PC-3 (cell line): Measurements from ENCODE around the gene PFDN2. TPM values are rescaled to one million over a fixed set of nuclear protein-coding genes. Genes with fewer than 3 reads are reported as not detected.

Source experiments
- ATAC-seq: fragments of 200-7000 bp; cut with Tn5 transposase; 2 replicates; pipeline ENCODE4 v1.9.1; 2020; ENCODE audit warnings: mild to moderate bottlenecking, moderate library complexity
- BruUV-seq: library from RNA; stranded (reverse); fragments of 400-500 nt; replicated peaks from 2 replicates; lab custom pipeline; 2021; lab: Mats Ljungman, UMichigan
- CTCF ChIA-PET: fragments of 300-600 bp; sonication (Branson Sonifier 250); formaldehyde crosslinking; loops from one replicate; lab custom pipeline; 2022; ENCODE audit warnings: antibody characterized with exemption; lab: Charles Lee
- POLR2A ChIA-PET: fragments of 300-600 bp; sonication (Branson Sonifier 250); formaldehyde crosslinking; loops from one replicate; lab custom pipeline; 2022; ENCODE audit warnings: antibody characterized with exemption; ENCODE audit not compliant: unreplicated experiment; lab: Charles Lee
- DNase-seq: peaks from one replicate; pipeline ENCODE4 v3.0.0-alpha.2; 2015
- H2AFZ ChIP-seq: fragments of 300-600 bp; sonication (generic); 2 replicates; pipeline ENCODE4 v1.6.0; 2016; ENCODE audit warnings: antibody characterized with exemption, low read length
- H3F3A ChIP-seq: fragments of 300-600 bp; sonication (generic); one replicate; pipeline ENCODE4 v1.6.0; 2017; ENCODE audit warnings: antibody characterized with exemption, low read length, control low read depth, mild to moderate bottlenecking; ENCODE audit not compliant: unreplicated experiment
- H3K27ac ChIP-seq: fragments of 300-600 bp; sonication (generic); 2 replicates; pipeline ENCODE4 v1.5.1; 2016; ENCODE audit warnings: mild to moderate bottlenecking, low read length
- H3K27me3 ChIP-seq: fragments of 300-600 bp; sonication (generic); 2 replicates; pipeline ENCODE4 v1.6.1; 2016; ENCODE audit warnings: low read length, mixed read lengths
- H3K36me3 ChIP-seq: fragments of 300-600 bp; sonication (generic); 2 replicates; pipeline ENCODE4 v1.6.1; 2016; ENCODE audit warnings: low read depth, mixed run types, low read length, mixed read lengths
- H3K4me1 ChIP-seq: fragments of 300-600 bp; sonication (generic); 2 replicates; pipeline ENCODE4 v1.5.1; 2016; ENCODE audit warnings: low read length; ENCODE audit not compliant: insufficient read depth
- H3K4me2 ChIP-seq: fragments of 300-600 bp; sonication (generic); 2 replicates; pipeline ENCODE4 v1.6.0; 2016; ENCODE audit warnings: low read length
- H3K4me3 ChIP-seq: fragments of 300-600 bp; sonication (generic); 2 replicates; pipeline ENCODE4 v1.5.1; 2016; ENCODE audit warnings: mild to moderate bottlenecking, low read length, mixed read lengths
- H3K79me2 ChIP-seq: fragments of 300-600 bp; sonication (generic); 2 replicates; pipeline ENCODE4 v1.6.1; 2017; ENCODE audit warnings: low read length, mixed read lengths
- H3K9ac ChIP-seq: fragments of 300-600 bp; sonication (generic); 2 replicates; pipeline ENCODE4 v1.6.0; 2016; ENCODE audit warnings: mild to moderate bottlenecking, low read length
- H3K9me2 ChIP-seq: fragments of 300-600 bp; sonication (generic); replicated peaks from 2 replicates; pipeline ENCODE4 v1.6.1; 2016; ENCODE audit warnings: mixed run types, low read length, mixed read lengths
- H3K9me3 ChIP-seq: fragments of 300-600 bp; sonication (generic); 2 replicates; pipeline ENCODE4 v1.6.1; 2016; ENCODE audit warnings: low read length, mixed read lengths
- H4K20me1 ChIP-seq: fragments of 300-600 bp; sonication (generic); 2 replicates; pipeline ENCODE4 v1.6.1; 2016; ENCODE audit warnings: low read length, mixed read lengths
- EZH2 ChIP-seq: fragments of 300-600 bp; sonication (generic); IDR thresholded peaks from one replicate; pipeline ENCODE4 v1.6.1; 2017; ENCODE audit warnings: antibody characterized with exemption, mild to moderate bottlenecking, low read length; ENCODE audit not compliant: unreplicated experiment
- EZH2phosphoT487 ChIP-seq: fragments of 300-600 bp; sonication (generic); IDR thresholded peaks from 2 replicates; pipeline ENCODE4 v1.6.1; 2018; ENCODE audit warnings: mild to moderate bottlenecking, antibody characterized with exemption, low read length, borderline replicate concordance
- intact Hi-C: fragments of 100-400 bp; cut with micrococcal nuclease; formaldehyde crosslinking; loops from 2 replicates; pipeline ENCODE4 v1.9.0; 2023
- total RNA-seq: library from RNA; depleted of rRNA; stranded (reverse); fragments of >200 nt; gene quantifications from 2 replicates; pipeline ENCODE4 v1.2.3, GENCODE V29; 2014
- TF ChIP-seq, protein P1 (sequence below): fragments of 300-600 bp; sonication (generic); conservative IDR thresholded peaks from 2 replicates; pipeline ENCODE4 v1.5.1; 2017; ENCODE audit warnings: antibody characterized with exemption, low read depth, mild to moderate bottlenecking, low read length

Gene PFDN2
- total RNA-seq, 1 experiment from 2014 or later: 197 TPM

DNA sequence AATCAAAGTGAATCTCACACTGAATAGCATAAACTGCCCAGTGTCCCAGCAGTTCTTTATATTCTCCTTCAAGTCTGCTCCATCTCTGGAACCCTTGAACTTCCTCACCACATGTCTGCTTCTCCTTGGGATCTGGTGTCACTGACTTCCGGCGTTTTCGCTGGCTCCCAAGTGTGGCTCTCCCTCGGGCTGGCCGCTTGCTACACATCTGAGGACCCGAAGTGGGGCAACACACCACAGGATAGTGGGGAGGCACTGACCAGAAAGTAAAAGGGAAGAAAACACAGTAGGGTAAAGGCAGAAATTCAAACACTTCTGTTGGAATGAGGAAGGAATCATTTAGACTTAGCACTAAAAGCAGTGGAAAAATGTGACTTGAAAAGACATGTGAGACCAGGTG lies 5.1 kb upstream of the PFDN2 start:
- Histone ChIP-seq H2AFZ (no peak overlapping the region), H3K36me3 (peaks cover 64% of the 10 kb centered on the region), H3K27me3 (no peaks in the 10 kb centered on the region), H3K4me1 (peaks cover 20% of the 10 kb centered on the region), H3K9me3 (no peaks in the 10 kb centered on the region), H3K9me2 (no peaks in the 10 kb centered on the region), H3F3A (no peaks in the 10 kb centered on the region), H4K20me1 (no peaks in the 10 kb centered on the region), H3K9ac (no peak overlapping the region), H3K79me2 (peaks cover 49% of the 10 kb centered on the region), H3K4me2 (no peak overlapping the region), H3K4me3 (no peak overlapping the region), H3K27ac (no peak overlapping the region)
- ChIA-PET POLR2A (no interaction called here), CTCF (no interaction called here)
- no TSS peak for BruUV-seq
- intact Hi-C loops: no loop called here
- no peak for TF ChIP-seq EZH2
- TF ChIP-seq, protein P1, sequence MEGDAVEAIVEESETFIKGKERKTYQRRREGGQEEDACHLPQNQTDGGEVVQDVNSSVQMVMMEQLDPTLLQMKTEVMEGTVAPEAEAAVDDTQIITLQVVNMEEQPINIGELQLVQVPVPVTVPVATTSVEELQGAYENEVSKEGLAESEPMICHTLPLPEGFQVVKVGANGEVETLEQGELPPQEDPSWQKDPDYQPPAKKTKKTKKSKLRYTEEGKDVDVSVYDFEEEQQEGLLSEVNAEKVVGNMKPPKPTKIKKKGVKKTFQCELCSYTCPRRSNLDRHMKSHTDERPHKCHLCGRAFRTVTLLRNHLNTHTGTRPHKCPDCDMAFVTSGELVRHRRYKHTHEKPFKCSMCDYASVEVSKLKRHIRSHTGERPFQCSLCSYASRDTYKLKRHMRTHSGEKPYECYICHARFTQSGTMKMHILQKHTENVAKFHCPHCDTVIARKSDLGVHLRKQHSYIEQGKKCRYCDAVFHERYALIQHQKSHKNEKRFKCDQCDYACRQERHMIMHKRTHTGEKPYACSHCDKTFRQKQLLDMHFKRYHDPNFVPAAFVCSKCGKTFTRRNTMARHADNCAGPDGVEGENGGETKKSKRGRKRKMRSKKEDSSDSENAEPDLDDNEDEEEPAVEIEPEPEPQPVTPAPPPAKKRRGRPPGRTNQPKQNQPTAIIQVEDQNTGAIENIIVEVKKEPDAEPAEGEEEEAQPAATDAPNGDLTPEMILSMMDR: no peak
- TF ChIP-seq EZH2phosphoT487: no peak
- ATAC-seq (no peak), DNase-seq (no peak)

DNA sequence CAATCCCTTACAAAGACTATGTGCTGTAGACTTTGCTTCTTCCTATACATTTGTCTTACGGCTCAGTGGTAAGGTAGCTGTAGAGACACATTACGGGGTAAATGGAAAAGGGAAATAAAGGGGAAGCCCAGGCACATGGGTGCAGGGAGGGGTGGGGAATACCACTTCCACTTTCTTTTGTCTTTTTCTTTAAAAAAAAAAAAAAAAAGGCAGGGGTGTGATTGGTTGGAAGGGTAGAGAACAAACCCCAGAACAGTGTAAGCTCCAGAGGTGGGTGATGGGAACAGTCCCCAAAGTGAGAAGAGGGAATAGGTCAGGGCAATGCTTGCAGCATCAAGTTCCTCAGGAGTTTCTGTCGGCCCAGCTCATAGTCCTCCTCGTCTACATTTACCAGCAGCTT lies 4.0 kb upstream of the PFDN2 start:
- Histone ChIP-seq H3K9me2 (no peaks in the 10 kb centered on the region), H3K79me2 (peaks cover 49% of the 10 kb centered on the region), H3K4me1 (peaks cover 21% of the 10 kb centered on the region), H3K27ac (no peak overlapping the region), H3F3A (no peaks in the 10 kb centered on the region), H2AFZ (no peak overlapping the region), H3K4me2 (no peak overlapping the region), H3K36me3 (peaks cover 54% of the 10 kb centered on the region), H3K9ac (no peak overlapping the region), H3K4me3 (no peak overlapping the region), H4K20me1 (no peaks in the 10 kb centered on the region), H3K27me3 (no peaks in the 10 kb centered on the region), H3K9me3 (no peaks in the 10 kb centered on the region)
- TF ChIP-seq EZH2: no peak
- intact Hi-C loops: no loop called here
- ATAC-seq (no peak), DNase-seq (no peak)
- ChIA-PET CTCF (no interaction called here), POLR2A (interaction anchor here (0.6 kb wide), 1 partner anchor 106 kb away, joined by 3 read pairs; no protein-coding TSS in a partner anchor)
- no TSS peak for BruUV-seq

DNA sequence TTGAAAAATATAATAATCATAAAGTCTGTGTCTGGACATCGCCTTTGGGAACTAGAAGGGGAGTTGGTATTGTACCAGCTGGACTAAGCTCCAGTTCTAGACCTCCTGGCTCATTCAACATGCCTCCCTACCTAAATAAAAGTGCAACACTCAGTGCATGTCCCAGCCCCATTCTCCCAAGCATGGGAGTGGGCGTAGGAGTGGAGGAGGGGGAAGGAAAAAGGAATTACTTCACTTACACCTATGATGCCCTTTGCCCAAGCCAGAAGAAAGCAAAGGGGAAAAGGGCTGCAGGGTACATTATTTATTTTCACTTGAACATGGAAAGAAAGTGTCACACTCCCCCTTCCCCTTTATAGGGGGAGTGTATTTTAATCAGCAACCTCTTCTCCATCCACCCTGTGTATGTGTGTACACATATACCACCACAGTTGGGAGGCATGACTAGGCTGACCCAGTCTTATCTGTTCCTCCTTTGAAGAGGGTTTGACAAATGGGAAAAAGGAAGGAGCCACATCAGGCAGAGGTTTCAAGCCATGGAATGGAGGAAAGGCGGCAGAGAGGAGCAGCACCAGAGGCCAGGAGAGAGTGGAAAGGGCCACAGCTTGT lies 3.3 kb upstream of the PFDN2 start:
- H3K9ac ChIP-seq: no peak overlapping the region
- CTCF ChIA-PET: no interaction called here
- H3K27ac ChIP-seq: no peak overlapping the region
- H3K79me2 ChIP-seq: peaks cover 52% of the 10 kb centered on the region
- H4K20me1 ChIP-seq: no peaks in the 10 kb centered on the region
- H3K36me3 ChIP-seq: peaks cover 52% of the 10 kb centered on the region
- no TSS peak for BruUV-seq
- POLR2A ChIA-PET: no interaction called here
- no peaks in the 10 kb centered on the region for H3K27me3 ChIP-seq
- H3K4me3 ChIP-seq: no peak overlapping the region
- H3K4me2 ChIP-seq: no peak overlapping the region
- H3K9me2 ChIP-seq: no peaks in the 10 kb centered on the region
- ATAC-seq (no peak), DNase-seq (no peak)
- peaks cover 27% of the 10 kb centered on the region for H3K4me1 ChIP-seq
- no peaks in the 10 kb centered on the region for H3K9me3 ChIP-seq
- no peak overlapping the region for H2AFZ ChIP-seq
- TF ChIP-seq, protein P1: no peak
- no peak for TF ChIP-seq EZH2phosphoT487
- TF ChIP-seq EZH2: no peak
- H3F3A ChIP-seq: no peaks in the 10 kb centered on the region
- intact Hi-C loops: no loop called here
